Endothelial cell of umbilical vein (primary cell): Measurements from ENCODE around the gene RNASE13. TPM values are rescaled to one million over a fixed set of nuclear protein-coding genes. Genes with fewer than 3 reads are reported as not detected.

Experiments used
- BruUV-seq: library from RNA; stranded (reverse); fragments of 400-500 nt; replicated peaks from 2 replicates; lab custom pipeline; 2021; lab: Mats Ljungman, UMichigan
- CTCF ChIA-PET: fragments of 300-600, 350-600 bp; sonication (Branson Sonifier 250); formaldehyde crosslinking; loops from one replicate; lab custom pipeline; 2021; ENCODE audit warnings: antibody characterized with exemption, inconsistent platforms; lab: Charles Lee
- POLR2A ChIA-PET: fragments of 300-600, 350-600 bp; sonication (Branson Sonifier 250); formaldehyde crosslinking; loops from one replicate; lab custom pipeline; 2021; ENCODE audit warnings: antibody characterized with exemption, inconsistent platforms; lab: Charles Lee
- DNase-seq: peaks from one replicate; pipeline ENCODE4 v3.0.0-alpha.2; 2011; ENCODE audit warnings: low read depth, low spot score
- FAIRE-seq: peaks from 2 replicates; lab custom pipeline; 2011; peaks lifted over from hg19 to GRCh38; lab: Jason Lieb, UNC
- H2AFZ ChIP-seq: 2 replicates; pipeline ENCODE4 v1.6.0; 2012; ENCODE audit warnings: low read depth, low read length, control low read depth, inconsistent platforms
- H3K27ac ChIP-seq: 2 replicates; pipeline ENCODE4 v1.5.1; 2011; ENCODE audit warnings: low read depth, mild to moderate bottlenecking, control low read depth, low read length, moderate library complexity; ENCODE audit not compliant: insufficient read depth
- H3K27me3 ChIP-seq, 2 experiments: 2 replicates each; pipeline versions ENCODE4 v1.6.0 to v1.6.1; 2011; ENCODE audit warnings: low read length in 2 of 2, mixed read lengths in 1 of 2; ENCODE audit not compliant: control insufficient read depth in 2 of 2, insufficient read depth in 2 of 2
- H3K36me3 ChIP-seq, 2 experiments: 2 replicates in 1 of 2; 3 replicates in 1 of 2; pipeline ENCODE4 v1.5.1; 2011; ENCODE audit warnings: low read length in 2 of 2, mild to moderate bottlenecking in 1 of 2, moderate library complexity in 1 of 2; ENCODE audit not compliant: control insufficient read depth in 2 of 2, insufficient read depth in 2 of 2; ENCODE audit errors: extremely low read depth in 1 of 2
- H3K4me1 ChIP-seq: 3 replicates; pipeline ENCODE4 v1.5.1; 2011; ENCODE audit warnings: mild to moderate bottlenecking, low read length; ENCODE audit not compliant: control insufficient read depth, insufficient read depth; ENCODE audit errors: extremely low read depth
- H3K4me2 ChIP-seq: 2 replicates; pipeline ENCODE4 v1.6.1; 2011; ENCODE audit warnings: low read length, control low read depth, mixed read lengths; ENCODE audit not compliant: insufficient read depth
- H3K4me3 ChIP-seq, 3 experiments: fragments of 200-600 bp in 1 of 3; sonication (generic), shearing (Covaris generic) in 1 of 3; replicated peaks in 1 of 3; 2 replicates each; pipeline ENCODE4 v1.5.1; 2011 to 2016; ENCODE audit warnings: control low read depth in 3 of 3, low read length in 3 of 3, mild to moderate bottlenecking in 2 of 3, inconsistent platforms in 1 of 3, low read depth in 1 of 3, moderate library complexity in 1 of 3; ENCODE audit not compliant: insufficient read depth in 1 of 3
- H3K79me2 ChIP-seq: 2 replicates; pipeline ENCODE4 v1.6.0; 2012; ENCODE audit warnings: low read length, inconsistent platforms; ENCODE audit not compliant: control insufficient read depth, insufficient read depth
- H3K9ac ChIP-seq: replicated peaks from 2 replicates; pipeline ENCODE3; 2011; ENCODE audit warnings: low read length, control low read depth; ENCODE audit not compliant: insufficient read depth; ENCODE audit errors: extremely low read depth
- H3K9me1 ChIP-seq: replicated peaks from 3 replicates; pipeline ENCODE4 v1.6.0; 2011; ENCODE audit warnings: mild to moderate bottlenecking, low read length; ENCODE audit not compliant: control insufficient read depth, insufficient read depth; ENCODE audit errors: extremely low read depth
- H3K9me3 ChIP-seq: replicated peaks from 2 replicates; pipeline ENCODE4 v1.5.1; 2012; ENCODE audit warnings: low read length, inconsistent platforms; ENCODE audit not compliant: control insufficient read depth, insufficient read depth
- H4K20me1 ChIP-seq: replicated peaks from 2 replicates; pipeline ENCODE3; 2011; ENCODE audit warnings: mild to moderate bottlenecking, low read length; ENCODE audit not compliant: control insufficient read depth, insufficient read depth; ENCODE audit errors: extremely low read depth
- CTCF ChIP-seq, 2 donors: IDR thresholded peaks; 1 replicate in 1 of 2; 2 replicates in 1 of 2; pipeline ENCODE4 v1.5.1; 2011; ENCODE audit warnings: low read length in 2 of 2, mild to moderate bottlenecking in 2 of 2, moderate library complexity in 2 of 2, control low read depth in 1 of 2, inconsistent platforms in 1 of 2, low read depth in 1 of 2; ENCODE audit not compliant: insufficient read depth in 1 of 2; ENCODE audit errors: extremely low read depth in 1 of 2
- EZH2 ChIP-seq: IDR thresholded peaks from 2 replicates; pipeline ENCODE4 v1.6.1; 2012; ENCODE audit warnings: borderline replicate concordance, low read depth, mild to moderate bottlenecking, moderate library complexity, low read length, inconsistent platforms; ENCODE audit not compliant: severe bottlenecking
- FOS ChIP-seq: IDR thresholded peaks from 2 replicates; pipeline ENCODE4 v1.6.1; 2011; ENCODE audit warnings: mild to moderate bottlenecking, low read length, moderate library complexity, borderline replicate concordance; ENCODE audit not compliant: insufficient read depth
- GATA2 ChIP-seq: IDR thresholded peaks from 2 replicates; pipeline ENCODE4 v1.7.0; 2011; ENCODE audit warnings: low read depth, mild to moderate bottlenecking, moderate library complexity, mixed read lengths, low read length; ENCODE audit not compliant: insufficient read length, insufficient read depth
- JUN ChIP-seq: IDR thresholded peaks from 2 replicates; pipeline ENCODE4 v1.6.1; 2011; ENCODE audit warnings: borderline replicate concordance, low read depth; ENCODE audit not compliant: insufficient read length, insufficient read depth
- MYC ChIP-seq: IDR thresholded peaks from one replicate; pipeline ENCODE4 v1.6.1; 2011; ENCODE audit warnings: mild to moderate bottlenecking, low read depth, low read length
- POLR2A ChIP-seq: IDR thresholded peaks from 2 replicates; pipeline ENCODE4 v1.6.1; 2012; ENCODE audit warnings: low read depth, mild to moderate bottlenecking, control low read depth, low read length
- POLR2AphosphoS5 ChIP-seq: IDR thresholded peaks from 2 replicates; pipeline ENCODE4 v1.6.1; 2012; ENCODE audit warnings: low read depth, mild to moderate bottlenecking, control low read depth, low read length, moderate library complexity; ENCODE audit not compliant: insufficient read depth
- dilution Hi-C: fragments of 300-500 bp; cut with MboI; formaldehyde crosslinking; loops from one replicate; pipeline ENCODE4 v1.15.0; 2019; ENCODE audit warnings: low sequenced_read_pairs; ENCODE audit not compliant: extremely low pct_ligation_motif_present
- intact Hi-C: fragments of 100-400 bp; cut with micrococcal nuclease; formaldehyde crosslinking; loops from one replicate; pipeline ENCODE4 v1.10.0; 2022
- polyA plus RNA-seq, 4 experiments: library from polyadenylated mRNA; depleted of rRNA in 3 of 4; stranded (reverse) in 3 of 4; unstranded in 1 of 4; fragments of >200 nt; gene quantifications; 2 replicates each; pipeline versions ENCODE4 v1.2.1 to v1.2.3, GENCODE V29; 2011 to 2012; ENCODE audit warnings: missing spikeins in 1 of 4
- total RNA-seq: library from RNA; stranded (reverse); gene quantifications from 2 replicates; pipeline ENCODE4 v1.2.3, GENCODE V29; 2021
- TF ChIP-seq, protein P1 (sequence below): IDR thresholded peaks from 2 replicates; pipeline ENCODE4 v1.6.1; 2011; ENCODE audit not compliant: insufficient read depth, insufficient read length

RNASE13 gene
- total and polyA plus RNA-seq, 2 donors (not counting 3 experiments of a cell fraction or from before 2014, with no cell fraction given): not detected

- Histone ChIP-seq H3K4me1 (no peaks in the 10 kb centered on the region), H3K9me1 (no peaks in the 10 kb centered on the region), H4K20me1 (no peaks in the 10 kb centered on the region), H3K27ac (no peak overlapping the region), H3K4me3 (no peak overlapping the region), H3K9me3 (no peaks in the 10 kb centered on the region), H2AFZ (no peak overlapping the region), H3K27me3 (peaks cover 45 to 59% of the 10 kb centered on the region in 2 experiments), H3K4me2 (no peak overlapping the region), H3K79me2 (no peaks in the 10 kb centered on the region), H3K36me3 (no peaks in the 10 kb centered on the region), H3K9ac (no peak overlapping the region)
- no TSS peak for BruUV-seq
- CTCF ChIA-PET: interaction anchor here (2.5 kb wide), 1 partner anchor 8 kb away, joined by 28 read pairs; no protein-coding TSS in a partner anchor
- POLR2A ChIA-PET: no interaction called here
- TF ChIP-seq POLR2A (no peak), GATA2 (no peak), EZH2 (no peak)
- intact Hi-C loops: no loop called here
- no peak for FAIRE-seq
- dilution Hi-C loops: no loop called here
- DNase-seq: no peak
Observed at GRCh38 chr14:21023174-21023573, 11.4 kb downstream of the RNASE13 start.

GRCh38 chr14:21022686-21023085 lies 11.9 kb downstream of the RNASE13 start:
- Histone ChIP-seq H3K4me1 (no peaks in the 10 kb centered on the region), H3K4me3 (no peak overlapping the region), H3K27me3 (peaks cover 45 to 59% of the 10 kb centered on the region in 2 experiments), H2AFZ (no peak overlapping the region), H3K4me2 (no peak overlapping the region), H4K20me1 (no peaks in the 10 kb centered on the region), H3K36me3 (no peaks in the 10 kb centered on the region), H3K9me1 (no peaks in the 10 kb centered on the region), H3K79me2 (no peaks in the 10 kb centered on the region), H3K9ac (no peak overlapping the region), H3K9me3 (no peaks in the 10 kb centered on the region), H3K27ac (no peak overlapping the region)
- DNase-seq (no peak), FAIRE-seq (no peak)
- CTCF ChIA-PET: interaction anchor here (2.5 kb wide), 1 partner anchor 8 kb away, joined by 28 read pairs; no protein-coding TSS in a partner anchor
- TF ChIP-seq EZH2 (no peak), FOS (no peak), CTCF (IDR thresholded peaks at IDR 0.05; ENCODE audit: extremely low read depth in 1 of 2, insufficient read depth in 1 of 2, low read depth in 1 of 2, low read length in 2 of 2) (no peak), GATA2 (no peak), MYC (no peak), POLR2A (no peak), JUN (no peak), POLR2AphosphoS5 (no peak)
- TF ChIP-seq, protein P1, sequence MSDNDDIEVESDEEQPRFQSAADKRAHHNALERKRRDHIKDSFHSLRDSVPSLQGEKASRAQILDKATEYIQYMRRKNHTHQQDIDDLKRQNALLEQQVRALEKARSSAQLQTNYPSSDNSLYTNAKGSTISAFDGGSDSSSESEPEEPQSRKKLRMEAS: no peak
- intact Hi-C loops (no loop called here), dilution Hi-C loops (no loop called here)
- POLR2A ChIA-PET: no interaction called here
- no TSS peak for BruUV-seq
